Measurements from ENCODE around the gene NCOA3.

The NCOA3 gene

DNA sequence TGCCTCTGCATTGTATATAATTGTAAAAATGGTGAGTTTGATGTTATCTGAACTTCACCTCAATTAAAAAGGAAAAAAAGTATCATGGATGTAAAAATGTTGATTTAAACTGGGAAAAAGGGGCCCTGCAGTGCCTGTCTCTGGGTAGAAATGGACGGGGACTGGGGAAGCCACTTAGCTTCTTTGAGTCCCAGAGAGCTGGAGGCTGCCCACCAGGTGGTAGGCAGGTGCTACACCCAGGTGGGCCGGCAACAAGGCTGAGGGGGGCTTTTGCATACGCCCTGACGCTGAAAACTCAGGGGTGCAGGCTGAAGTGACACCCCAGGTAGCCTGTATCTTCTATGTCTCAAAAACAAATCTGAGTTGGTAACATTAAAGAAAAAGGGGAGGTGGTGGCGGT lies 165.4 kb downstream of the NCOA3 start:
- no peak for DNase-seq (ENCODE audit: low read depth)

DNA sequence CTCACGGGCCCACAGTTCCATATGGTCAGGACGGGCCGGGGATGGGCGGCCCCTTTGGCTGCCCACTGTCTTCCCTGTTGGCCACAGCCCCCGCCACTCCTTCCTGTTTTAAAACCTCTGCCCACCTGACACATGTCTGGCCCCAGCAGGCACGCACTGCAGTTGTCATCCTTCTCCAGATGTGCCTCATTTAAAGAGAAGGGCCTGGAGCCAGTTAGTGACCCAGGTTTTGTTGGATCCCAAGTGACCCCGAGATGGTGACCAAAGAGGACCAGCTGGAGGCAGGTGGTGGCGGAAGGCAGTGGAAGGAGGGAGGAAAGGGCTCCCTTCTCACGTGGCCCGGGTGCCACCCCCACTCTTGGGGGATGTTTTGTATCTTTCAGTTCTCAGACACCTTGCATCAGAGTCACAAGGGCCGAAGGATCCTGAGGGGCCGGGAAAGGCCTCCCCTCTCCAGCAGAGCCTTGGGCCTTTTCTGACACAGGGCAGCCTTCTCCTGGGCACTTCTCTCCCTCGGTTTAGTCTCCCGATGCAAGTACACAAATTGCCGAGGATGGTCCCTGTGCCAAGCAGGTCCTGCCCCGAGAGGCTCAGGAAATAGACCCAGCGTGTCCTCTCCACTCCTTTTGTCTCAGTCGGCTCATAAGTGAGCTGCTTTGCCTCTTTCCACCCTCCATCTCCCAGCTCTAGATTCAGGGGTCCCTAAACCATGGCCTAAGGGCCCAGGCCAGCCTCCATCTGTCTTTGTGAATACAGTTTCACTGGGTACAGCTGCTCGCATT lies 166.0 kb downstream of the NCOA3 start:
- no peak for DNase-seq (ENCODE audit: low read depth)

DNA sequence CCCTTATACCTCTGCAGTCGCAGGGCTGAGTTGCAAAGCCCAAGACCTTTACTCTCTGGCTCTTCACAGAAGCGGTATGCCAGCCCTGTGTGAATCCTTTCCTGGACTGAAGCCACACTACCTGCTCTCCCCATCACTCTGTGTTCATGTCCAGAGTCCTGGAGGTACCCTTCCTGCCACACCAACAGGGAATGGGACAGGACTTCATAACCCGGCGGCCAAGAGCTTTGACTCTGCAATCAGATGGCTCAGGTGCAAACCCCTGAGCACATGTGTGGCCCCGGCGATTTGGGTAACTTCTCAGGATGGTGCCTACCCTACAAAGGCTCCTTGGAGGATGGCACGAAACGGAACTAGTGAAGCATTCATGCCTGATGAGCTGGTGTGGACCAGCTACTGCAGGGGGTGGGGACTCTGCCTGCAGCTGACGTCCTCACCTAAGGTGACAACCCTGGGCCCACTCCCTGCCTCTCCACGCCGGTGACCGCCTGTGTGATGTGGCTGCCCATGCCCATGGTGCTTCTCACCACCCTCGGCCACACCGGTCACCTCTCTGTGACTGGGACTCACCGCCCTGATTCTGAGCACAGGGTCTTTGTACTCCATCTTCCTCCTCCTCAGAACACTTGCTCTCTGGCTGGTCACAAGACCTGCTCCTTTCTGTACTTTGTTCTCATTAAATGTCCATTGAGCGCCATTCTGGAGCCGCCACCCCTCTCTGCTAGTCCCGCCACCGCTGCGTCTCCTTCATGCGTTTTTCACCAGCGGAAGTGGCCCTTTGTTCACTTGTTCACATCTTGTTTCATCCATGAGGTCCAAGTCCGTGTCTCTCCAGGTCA lies 166.8 kb downstream of the NCOA3 start:
- no peak for DNase-seq (ENCODE audit: low read depth)

DNA sequence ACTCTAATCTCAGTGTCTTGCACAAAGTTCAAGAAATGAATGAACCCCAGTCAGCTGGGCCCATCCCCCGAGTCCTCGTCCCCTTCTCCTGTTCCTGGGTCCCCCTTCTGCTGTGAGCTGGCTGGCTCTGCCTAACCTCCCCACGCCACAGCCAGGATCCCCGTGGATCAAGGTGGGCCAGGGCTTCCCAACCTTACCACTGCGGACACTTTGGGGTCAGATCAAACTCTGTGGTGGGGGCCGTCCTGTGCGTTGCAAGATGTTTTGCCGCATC lies 167.4 kb downstream of the NCOA3 start:
- no peak for DNase-seq (ENCODE audit: low read depth)

DNA sequence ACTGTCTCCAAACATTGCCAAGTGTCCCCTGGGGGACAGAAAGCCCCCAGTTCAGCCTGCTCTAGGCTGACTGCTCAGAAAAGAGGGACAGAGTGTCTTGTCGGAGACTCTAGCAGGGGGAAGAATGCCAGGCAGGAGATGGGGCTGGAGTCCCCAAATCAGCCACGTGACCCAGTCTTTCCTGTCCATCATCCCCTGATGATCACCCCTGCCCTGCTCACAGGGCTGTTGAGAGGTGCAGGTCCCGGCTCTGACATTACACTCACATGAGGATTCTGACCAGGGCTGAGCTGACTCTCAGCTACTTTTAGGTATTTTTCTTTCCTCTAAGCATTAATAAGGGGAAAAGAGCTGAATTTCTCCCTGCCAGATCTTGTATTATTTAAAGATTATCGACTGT lies 167.8 kb downstream of the NCOA3 start:
- no peak for DNase-seq (ENCODE audit: low read depth)

DNA sequence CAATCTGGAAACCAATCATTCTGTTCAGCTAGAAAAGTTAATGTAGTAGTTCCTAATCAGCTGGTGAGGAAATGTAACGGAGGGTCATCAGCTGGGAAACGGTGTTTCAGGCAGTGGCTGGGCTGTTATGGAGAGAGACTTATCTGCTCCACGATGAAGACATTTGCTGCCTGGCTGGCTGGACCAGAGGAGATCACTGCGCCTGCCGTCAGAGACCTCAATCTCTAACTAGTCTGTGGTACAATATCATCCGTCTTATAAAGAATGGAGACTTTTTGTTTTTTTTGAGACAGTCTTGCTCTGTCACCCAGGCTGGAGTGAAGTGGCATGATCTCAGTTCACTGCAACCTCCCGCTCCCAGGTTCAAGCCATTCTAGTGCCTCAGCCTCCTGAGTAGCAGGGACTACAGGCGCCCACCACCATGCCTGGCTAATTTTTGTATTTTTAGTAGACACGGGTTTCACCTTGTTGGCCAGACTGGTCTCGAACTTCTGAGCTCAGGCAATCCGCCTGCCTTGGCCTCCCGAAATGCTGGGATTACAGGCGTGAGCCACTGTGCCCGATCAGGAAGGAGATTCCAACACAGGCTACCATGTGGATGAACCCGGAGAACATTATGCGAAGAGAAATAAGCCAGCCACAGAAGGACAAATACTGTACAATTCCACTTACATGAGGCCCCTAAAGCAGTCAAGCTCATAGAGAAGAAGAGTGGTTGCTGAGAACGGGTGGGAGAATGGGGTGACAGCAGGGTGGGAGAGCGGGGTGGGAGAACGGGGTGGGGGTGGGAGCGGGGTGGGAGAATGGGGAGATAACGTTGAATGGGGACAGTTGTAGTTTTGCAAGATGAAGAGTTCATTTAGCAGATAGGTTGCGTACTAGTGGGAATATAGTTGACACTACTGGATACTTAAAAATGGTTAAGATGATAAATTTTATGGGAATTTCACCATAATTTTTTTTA lies 168.5 kb downstream of the NCOA3 start:
- no peak for DNase-seq (ENCODE audit: low read depth)

DNA sequence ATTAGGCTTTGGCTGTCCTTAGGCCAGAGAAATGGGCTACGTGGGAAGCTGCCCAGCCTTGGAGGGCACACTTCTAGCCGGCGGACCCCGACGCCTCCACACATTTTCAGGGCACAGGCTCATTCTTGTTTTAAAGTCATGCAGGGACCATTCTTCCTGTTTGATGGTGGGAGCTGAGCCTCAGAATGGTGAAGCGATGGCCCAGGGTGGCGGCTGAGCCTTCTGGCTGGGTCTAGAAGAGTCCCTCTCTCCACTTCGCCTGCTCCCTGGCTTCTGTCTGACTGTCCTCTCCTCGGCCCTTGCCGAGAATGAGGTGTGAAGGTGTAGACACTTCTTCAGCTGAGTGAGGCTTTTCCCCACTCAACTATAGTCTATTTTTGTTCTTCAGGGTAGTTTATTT lies 169.2 kb downstream of the NCOA3 start:
- DNase-seq (ENCODE audit: low read depth) = no peak

DNA sequence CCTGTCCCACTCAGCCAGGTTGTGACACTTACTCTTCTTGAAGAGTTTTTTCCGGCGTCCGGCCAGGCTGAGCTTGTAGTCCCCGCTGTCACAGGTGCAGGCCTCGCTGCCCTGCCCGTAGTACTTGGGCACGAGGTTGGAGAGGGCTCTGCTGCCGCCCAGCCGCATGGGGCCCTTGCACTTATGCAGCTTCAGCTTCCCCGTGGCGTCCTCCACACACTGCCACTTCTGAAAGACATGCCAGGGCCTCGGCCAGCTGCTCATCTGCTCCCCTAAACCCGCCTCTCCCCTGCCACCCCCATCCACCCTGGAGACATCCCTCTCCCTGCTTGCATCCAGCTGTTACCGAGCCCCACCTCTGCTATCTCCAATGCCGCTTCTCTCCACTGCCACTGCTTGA lies 170.5 kb downstream of the NCOA3 start:
- DNase-seq (ENCODE audit: low read depth) = no peak

DNA sequence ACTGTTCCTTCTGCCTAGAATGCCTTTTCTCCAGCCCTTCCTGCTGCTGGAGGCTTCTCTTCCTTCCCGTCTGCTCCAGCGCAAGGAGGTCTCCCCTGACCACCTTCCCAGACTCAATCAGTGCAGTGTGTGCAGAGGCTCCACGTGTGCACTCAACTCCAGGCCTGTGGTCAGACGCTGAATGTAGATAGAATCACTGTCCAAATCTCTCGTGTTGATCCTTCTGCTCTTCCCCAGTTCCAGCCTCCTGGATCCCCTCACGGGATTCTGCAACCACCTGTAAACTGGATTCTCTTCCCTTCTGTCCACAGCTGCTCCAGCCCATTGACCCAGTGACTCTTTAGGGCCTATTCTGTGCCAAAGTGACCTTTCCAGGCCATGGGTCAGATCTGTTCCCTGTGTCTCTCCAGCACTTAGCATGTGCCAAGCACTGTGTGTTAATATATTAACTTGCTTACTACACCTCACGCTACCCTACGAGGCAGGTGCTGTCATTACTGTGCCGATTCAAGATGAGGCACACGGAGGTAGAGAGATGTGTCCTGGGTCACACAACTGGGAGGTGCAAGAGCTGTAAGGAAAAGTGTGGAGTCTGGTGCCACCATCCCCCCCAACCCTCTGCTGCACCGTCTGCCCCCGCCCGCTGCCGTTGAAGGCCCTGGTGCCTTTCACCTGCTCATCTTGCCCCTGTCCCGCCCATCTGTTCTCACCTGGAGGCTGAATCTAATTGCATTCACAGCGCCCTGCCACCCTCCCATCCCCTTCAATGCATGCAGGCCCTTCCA lies 171.4 kb downstream of the NCOA3 start:
- no peak for DNase-seq (ENCODE audit: low read depth)

DNA sequence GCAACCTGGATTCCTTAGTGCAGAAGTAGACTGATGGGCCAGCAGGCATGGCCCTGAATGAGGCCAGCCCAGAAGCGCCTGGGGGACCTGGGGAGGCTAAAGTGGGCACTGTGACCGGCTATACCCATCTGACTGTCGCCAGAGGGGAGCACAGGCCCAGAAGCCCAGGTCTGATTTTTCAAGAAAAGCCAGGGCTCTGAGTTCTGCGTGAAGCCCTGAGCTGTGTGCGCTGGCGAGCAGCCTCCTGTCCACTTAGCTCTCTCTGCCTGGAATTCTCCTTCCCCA lies 171.9 kb downstream of the NCOA3 start:
- DNase-seq (ENCODE audit: low read depth) = no peak

DNA sequence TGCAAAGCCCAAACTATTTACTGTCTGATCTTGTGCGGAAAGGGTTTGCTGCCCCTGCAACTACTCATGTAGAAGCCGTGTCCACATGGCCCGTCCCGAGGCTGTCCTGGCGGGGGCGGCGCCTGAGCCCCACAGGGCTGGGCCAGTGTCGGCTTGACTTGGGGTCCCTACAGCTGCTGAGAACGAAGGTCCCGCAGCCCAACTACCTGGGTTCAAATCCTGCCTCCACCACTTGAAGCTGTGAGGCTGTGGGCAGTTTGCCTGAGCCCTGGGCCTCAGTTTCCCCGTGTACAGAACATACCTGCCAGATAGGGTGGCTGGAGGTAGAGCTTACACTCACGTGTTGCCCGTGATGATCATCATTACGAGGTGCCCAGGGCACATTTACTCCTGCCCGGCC lies 172.5 kb downstream of the NCOA3 start:
- no peak for DNase-seq (ENCODE audit: low read depth)

DNA sequence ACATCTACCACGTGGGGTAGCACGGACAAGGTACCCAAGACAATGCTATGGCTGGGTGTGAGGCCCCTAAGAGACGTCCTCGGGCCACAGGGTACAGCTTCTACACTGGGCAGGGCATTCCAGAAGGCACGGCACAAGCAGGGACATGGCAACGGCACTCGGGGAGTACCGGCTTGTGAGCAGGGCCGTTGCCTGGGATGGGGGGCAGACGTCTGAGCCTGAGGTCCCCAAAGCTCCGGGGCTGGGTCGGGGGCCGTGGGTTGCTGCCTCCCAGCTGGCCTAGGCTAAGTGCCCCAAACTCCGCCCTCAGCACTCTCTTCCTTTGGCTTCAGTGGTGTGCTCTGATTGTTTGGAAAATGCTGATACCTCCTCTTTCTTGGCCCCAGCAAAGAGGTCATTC lies 173.0 kb downstream of the NCOA3 start:
- DNase-seq (ENCODE audit: low read depth) = no peak

DNA sequence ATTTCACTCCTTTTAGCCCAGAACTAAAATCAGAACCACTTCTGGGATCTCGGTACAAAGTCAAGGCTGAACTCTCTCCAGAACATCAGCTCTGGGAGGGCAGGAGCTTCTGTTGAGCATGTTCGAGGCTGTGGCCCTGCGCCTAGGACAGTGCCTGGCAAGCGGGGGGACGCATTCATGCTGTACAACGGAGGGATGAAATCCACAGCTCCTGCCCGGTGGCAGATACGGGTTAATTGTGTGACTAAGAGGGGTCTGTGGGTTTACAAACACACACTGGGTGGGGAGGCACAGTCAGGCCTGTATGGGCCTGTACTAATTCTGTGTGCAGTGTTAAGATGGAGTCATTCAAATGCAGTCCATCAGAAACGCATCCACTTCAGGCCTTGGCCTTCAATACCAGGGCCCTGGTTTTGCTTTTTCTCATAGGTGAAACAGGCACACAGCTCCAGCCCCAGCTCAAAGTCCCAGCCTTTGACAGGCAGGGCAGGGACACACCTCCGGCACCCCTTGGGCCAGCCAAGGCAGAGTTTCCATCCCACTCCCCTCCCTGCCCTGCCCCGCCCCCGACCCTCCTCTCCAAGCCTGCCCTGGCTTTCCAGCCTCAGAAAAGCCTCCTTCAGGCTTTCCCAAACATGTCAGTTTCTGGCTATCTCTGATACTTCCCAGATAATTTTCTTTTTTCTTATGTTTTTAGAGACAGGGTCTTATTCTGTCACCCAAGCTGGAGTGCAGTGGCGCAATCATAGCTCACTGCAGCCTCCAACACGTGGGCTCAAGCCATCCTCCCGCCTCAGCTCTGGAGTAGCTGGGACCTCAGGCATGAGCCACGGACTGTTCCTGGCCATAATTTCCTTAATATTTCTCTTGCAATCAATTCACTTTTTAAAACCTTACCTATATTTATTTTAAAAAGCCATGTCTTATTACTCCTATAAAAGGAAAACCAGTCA lies 173.8 kb downstream of the NCOA3 start:
- no peak for DNase-seq (ENCODE audit: low read depth)

DNA sequence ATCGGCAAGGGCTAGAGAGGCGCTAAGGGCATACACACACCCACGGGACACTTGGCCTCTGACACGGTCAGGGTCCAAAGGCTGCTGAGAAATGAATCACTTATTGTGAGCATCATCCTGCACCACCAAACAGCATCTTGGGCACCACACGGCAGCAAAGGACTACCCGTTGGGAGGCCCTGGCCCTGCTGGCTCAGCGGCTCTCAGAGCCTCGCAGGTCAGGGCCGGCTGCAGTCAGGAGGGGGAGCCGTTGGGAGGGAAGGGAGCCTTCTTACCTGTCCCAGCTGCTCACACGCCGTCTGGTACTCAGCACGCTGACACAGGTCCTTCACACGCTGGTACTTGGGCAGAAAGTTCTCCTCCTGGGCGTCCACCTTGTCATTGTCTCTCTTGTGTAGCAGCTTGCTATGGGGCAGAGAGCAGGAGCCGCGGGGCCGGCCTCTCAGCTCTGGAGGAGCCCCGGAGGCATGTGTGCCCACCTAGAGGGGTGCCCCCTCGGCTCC lies 174.6 kb downstream of the NCOA3 start:
- no peak for DNase-seq (ENCODE audit: low read depth)

DNA sequence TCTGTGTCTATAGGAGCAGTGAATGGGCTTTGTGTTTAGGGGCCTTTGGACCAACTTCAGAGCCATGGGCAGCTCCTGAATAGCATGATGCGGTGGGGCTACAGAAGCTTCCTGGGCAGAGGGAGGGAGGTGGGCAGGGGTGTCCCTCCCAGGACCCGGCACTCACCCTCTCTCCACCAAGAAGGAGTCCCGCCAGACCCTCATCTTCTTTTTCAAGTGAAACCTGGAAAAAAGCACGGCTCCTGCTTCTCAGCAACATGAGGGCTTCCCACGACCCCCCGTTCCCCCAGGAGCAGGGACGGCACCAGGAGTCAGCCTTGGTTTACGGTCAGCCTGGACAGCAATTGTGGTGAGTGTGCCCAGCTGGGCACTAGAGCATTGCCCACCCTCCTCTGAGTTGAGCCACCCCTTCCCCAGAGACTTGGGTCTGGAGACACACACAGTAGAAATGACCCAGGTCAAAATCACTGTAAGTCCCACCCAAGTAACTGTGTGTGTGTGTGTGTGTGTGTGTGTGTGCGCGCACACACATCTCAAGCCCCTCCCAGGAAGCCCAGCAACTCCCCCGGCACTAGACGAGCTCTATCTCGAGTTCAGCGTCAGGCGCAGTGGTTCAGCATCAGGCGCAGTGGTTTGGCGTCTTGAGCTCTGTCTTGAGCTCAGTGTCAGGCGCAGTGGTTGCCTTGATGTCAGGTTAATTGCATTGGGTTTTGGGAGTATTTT lies 175.4 kb downstream of the NCOA3 start:
- DNase-seq (ENCODE audit: low read depth) = no peak

DNA sequence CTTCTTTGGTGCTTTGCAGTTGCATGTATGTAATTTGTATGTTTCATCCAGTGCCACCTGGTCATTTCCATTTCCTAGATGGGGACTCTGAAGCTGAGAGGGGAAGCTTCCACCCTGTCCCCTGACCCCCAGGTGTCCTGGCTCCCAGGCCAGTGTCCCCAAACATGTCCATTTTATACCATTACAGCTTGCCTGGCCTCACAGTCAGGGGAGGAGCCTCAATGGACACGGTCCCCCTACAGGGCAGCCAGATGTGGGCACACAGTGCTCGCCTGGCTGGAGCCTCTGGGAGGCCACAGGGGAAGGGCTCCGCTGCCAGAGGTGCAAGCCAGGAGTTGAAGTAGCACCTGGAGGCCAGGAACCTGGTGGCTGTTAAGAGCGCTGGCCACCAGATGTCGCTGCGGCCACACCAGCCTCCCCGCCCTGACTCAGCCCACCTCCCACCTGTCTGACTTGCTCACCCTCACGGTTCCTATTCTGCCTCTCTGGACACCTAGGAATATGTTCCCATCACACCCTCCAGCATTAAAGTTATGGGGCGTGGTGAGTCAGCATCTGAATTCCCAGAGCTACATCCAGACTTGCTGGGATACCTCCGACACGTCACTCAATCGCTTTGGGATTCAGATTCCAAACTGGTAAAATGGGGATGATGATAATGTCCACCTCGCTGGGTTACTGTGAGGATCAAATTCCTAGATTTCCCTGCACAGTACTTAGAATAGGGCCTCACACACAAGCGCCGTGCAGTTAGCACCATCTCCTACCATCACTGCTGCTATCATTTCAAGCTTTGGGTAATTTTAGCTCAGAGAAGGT lies 176.2 kb downstream of the NCOA3 start:
- DNase-seq (ENCODE audit: low read depth) = peak; percentile 44

DNA sequence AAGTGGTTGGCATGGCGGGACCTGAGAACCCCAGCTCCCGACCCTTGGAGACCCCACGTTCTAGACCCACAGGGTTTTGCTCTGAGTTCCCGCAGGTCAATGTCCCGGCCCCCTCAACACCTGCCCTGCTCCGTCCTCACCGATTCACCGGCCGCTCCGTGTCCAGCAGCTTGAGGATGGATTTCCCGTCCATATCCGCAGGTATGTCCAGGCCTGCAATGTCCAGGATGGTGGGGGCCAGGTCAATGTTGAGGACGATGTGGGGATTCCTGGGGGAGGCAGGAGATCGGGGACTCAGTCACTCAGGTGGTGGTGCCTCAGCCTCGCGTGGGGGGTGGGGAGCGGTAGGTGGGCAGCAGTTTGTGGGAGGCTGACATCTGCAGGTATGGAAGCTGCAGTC lies 176.8 kb downstream of the NCOA3 start:
- no peak for DNase-seq (ENCODE audit: low read depth)

DNA sequence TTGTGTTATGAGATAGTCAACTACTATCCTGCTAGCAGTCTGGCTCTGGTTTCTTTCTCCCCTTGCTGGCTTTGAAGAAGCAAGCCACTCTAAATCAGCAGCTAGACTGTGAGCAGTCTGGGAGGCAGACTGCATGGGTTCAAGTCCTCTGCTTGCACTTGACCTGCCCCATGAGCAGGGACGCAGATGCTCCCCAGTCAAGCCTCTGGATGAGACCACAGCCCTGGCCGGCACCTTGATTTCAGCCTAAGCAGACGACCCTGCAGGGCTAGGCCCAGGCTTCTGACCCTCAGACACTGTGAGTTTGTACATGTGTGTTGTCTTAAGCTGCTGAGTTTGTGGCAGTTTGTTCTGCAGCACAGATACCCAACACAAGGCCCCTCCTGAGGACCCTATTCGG lies 177.8 kb downstream of the NCOA3 start:
- no peak for DNase-seq (ENCODE audit: low read depth)
